NCI-H187 treated with DMSO at 0.1 percent for 48 hours (cell line): ENCODE results near the gene PALLD.
"Not testable (repeated sequence)": the region's sequence is repeated elsewhere in the genome, so short reads cannot be mapped to it uniquely, and the experiment has no call there.

Experiments
- DNase-seq: peaks from one replicate; lab custom pipeline; 2025; lab: John Stamatoyannopoulos, UW

PALLD gene

GRCh38 chr4:168710353-168710946 lies 213.6 kb downstream of the PALLD start:
- no peak for DNase-seq

GRCh38 chr4:168711197-168712140 lies 214.6 kb downstream of the PALLD start:
- DNase-seq = no peak

- no peak for DNase-seq
These were observed 215.6 kb downstream of the PALLD start for GRCh38 chr4:168712316-168712890.

GRCh38 chr4:168713253-168713652 lies 216.4 kb downstream of the PALLD start:
- DNase-seq = peak; percentile 87

GRCh38 chr4:168715896-168716295 lies 219.0 kb downstream of the PALLD start:
- DNase-seq = no peak

GRCh38 chr4:168716406-168717129 lies 219.7 kb downstream of the PALLD start:
- DNase-seq = no peak

GRCh38 chr4:168717847-168718246 lies 221.0 kb downstream of the PALLD start:
- DNase-seq = no peak

- DNase-seq = no peak
These were observed 222.9 kb downstream of the PALLD start for GRCh38 chr4:168719725-168720124.

GRCh38 chr4:168720396-168720900 lies 223.6 kb downstream of the PALLD start:
- DNase-seq = no peak

- DNase-seq = no peak
These were observed 225.5 kb downstream of the PALLD start for GRCh38 chr4:168722391-168722790.

- no peak for DNase-seq
These were observed 226.2 kb downstream of the PALLD start for GRCh38 chr4:168723020-168723419.

GRCh38 chr4:168723569-168723968 lies 226.7 kb downstream of the PALLD start:
- DNase-seq = no peak

- no peak for DNase-seq
These were observed 227.4 kb downstream of the PALLD start for GRCh38 chr4:168724243-168724642.

GRCh38 chr4:168724686-168725411 lies 228.0 kb downstream of the PALLD start:
- no peak for DNase-seq

GRCh38 chr4:168725930-168726329 lies 229.1 kb downstream of the PALLD start:
- DNase-seq = no peak

- not testable (repeated sequence) for DNase-seq
These were observed 230.3 kb downstream of the PALLD start for GRCh38 chr4:168727181-168727580.

- DNase-seq = no peak
These were observed 234.3 kb downstream of the PALLD start for GRCh38 chr4:168731006-168731636.

GRCh38 chr4:168731706-168732414 lies 235.0 kb downstream of the PALLD start:
- DNase-seq = no peak

- no peak for DNase-seq
These were observed 235.9 kb downstream of the PALLD start for GRCh38 chr4:168732714-168733113.
